OCI-LY7 (cell line): ENCODE results near the gene HADHB. TPM values are rescaled to one million over a fixed set of nuclear protein-coding genes. Genes with fewer than 3 reads are reported as not detected.
"Not testable (repeated sequence)": the region's sequence is repeated elsewhere in the genome, so short reads cannot be mapped to it uniquely, and the experiment has no call there.

ENCODE experiments used
- BruUV-seq: library from RNA; stranded (reverse); fragments of 400-500 nt; replicated peaks from 2 replicates; lab custom pipeline; 2021; lab: Mats Ljungman, UMichigan
- CTCF ChIA-PET: fragments of 300-600 bp; sonication (Branson Sonifier 250); formaldehyde crosslinking; loops from one replicate; lab custom pipeline; 2022; ENCODE audit warnings: antibody characterized with exemption; ENCODE audit not compliant: unreplicated experiment; lab: Charles Lee
- POLR2A ChIA-PET: fragments of 300-600 bp; sonication (Branson Sonifier 250); formaldehyde crosslinking; loops from one replicate; lab custom pipeline; 2022; ENCODE audit warnings: antibody characterized with exemption; lab: Charles Lee
- DNase-seq: peaks from one replicate; pipeline ENCODE4 v3.0.0-alpha.2; 2015; ENCODE audit warnings: low spot score
- H2AFZ ChIP-seq: fragments of 200-600 bp; sonication (generic), shearing (Covaris generic); 2 replicates; pipeline ENCODE4 v1.6.1; 2014; ENCODE audit warnings: mild to moderate bottlenecking, antibody characterized with exemption, low read length, moderate library complexity
- H3K27ac ChIP-seq: fragments of 200-600 bp; sonication (generic); 2 replicates; pipeline ENCODE4 v1.5.1; 2014; ENCODE audit warnings: mixed run types, low read depth, mild to moderate bottlenecking, moderate library complexity, low read length, inconsistent platforms; ENCODE audit not compliant: poor library complexity, severe bottlenecking
- H3K36me3 ChIP-seq: fragments of 200-600 bp; sonication (generic); 2 replicates; pipeline ENCODE4 v1.6.1; 2014; ENCODE audit warnings: mild to moderate bottlenecking, antibody characterized with exemption, low read length, moderate library complexity, mixed read lengths; ENCODE audit not compliant: insufficient read depth
- H3K4me1 ChIP-seq: fragments of 200-600 bp; sonication (generic); 2 replicates; pipeline ENCODE4 v1.5.1; 2014; ENCODE audit warnings: mild to moderate bottlenecking, low read length; ENCODE audit not compliant: insufficient read depth, poor library complexity, severe bottlenecking
- H3K4me2 ChIP-seq: fragments of 200-600 bp; sonication (generic); 2 replicates; pipeline ENCODE4 v1.6.1; 2014; ENCODE audit warnings: mild to moderate bottlenecking, low read length
- H3K4me3 ChIP-seq: fragments of 200-600 bp; sonication (generic); 2 replicates; pipeline ENCODE4 v1.5.1; 2014; ENCODE audit warnings: mild to moderate bottlenecking, low read depth, low read length; ENCODE audit not compliant: poor library complexity, severe bottlenecking
- H3K79me2 ChIP-seq: fragments of 200-600 bp; sonication (generic); 2 replicates; pipeline ENCODE4 v1.6.1; 2016; ENCODE audit warnings: low read depth, mild to moderate bottlenecking, low read length, moderate library complexity, mixed read lengths; ENCODE audit not compliant: insufficient read depth
- H3K9me2 ChIP-seq: fragments of 200-600 bp; sonication (generic); 2 replicates; pipeline ENCODE4 v1.6.1; 2016; ENCODE audit warnings: mild to moderate bottlenecking, low read length, mixed read lengths; ENCODE audit not compliant: insufficient read depth
- H3K9me3 ChIP-seq: fragments of 200-600 bp; sonication (generic); 2 replicates; pipeline ENCODE4 v1.6.1; 2014; ENCODE audit warnings: mild to moderate bottlenecking, mixed run types, low read length, mixed read lengths
- H4K20me1 ChIP-seq: fragments of 200-600 bp; sonication (generic); 2 replicates; pipeline ENCODE4 v1.6.1; 2014; ENCODE audit warnings: mild to moderate bottlenecking, antibody characterized with exemption, low read length, moderate library complexity, mixed read lengths; ENCODE audit not compliant: insufficient read depth
- EZH2phosphoT487 ChIP-seq: fragments of 200-600 bp; sonication (generic); IDR thresholded peaks from 2 replicates; pipeline ENCODE4 v1.6.1; 2018; ENCODE audit warnings: low read depth, borderline replicate concordance, mild to moderate bottlenecking, mixed run types, antibody characterized with exemption, low read length, moderate library complexity, mixed read lengths
- intact Hi-C: fragments of 100-400 bp; cut with micrococcal nuclease; formaldehyde crosslinking; loops from one replicate; pipeline ENCODE4 v1.10.0; 2022; ENCODE audit not compliant: unreplicated experiment
- total RNA-seq, 2 experiments: library from RNA; depleted of rRNA in 1 of 2; stranded (reverse); fragments of >200 nt in 1 of 2; shearing (Covaris generic) in 1 of 2; gene quantifications; 2 replicates each; pipeline ENCODE4 v1.2.3, GENCODE V29; 2014 to 2022
- TF ChIP-seq, protein P1 (sequence below): fragments of 200-600 bp; sonication (generic); conservative IDR thresholded peaks from 2 replicates; pipeline ENCODE4 v1.5.1; 2014; ENCODE audit warnings: mild to moderate bottlenecking, antibody characterized with exemption, low read length, moderate library complexity, mixed read lengths

Gene HADHB
- total RNA-seq, 2 experiments from 2014 or later: 35.5 to 55.7 TPM

DNA sequence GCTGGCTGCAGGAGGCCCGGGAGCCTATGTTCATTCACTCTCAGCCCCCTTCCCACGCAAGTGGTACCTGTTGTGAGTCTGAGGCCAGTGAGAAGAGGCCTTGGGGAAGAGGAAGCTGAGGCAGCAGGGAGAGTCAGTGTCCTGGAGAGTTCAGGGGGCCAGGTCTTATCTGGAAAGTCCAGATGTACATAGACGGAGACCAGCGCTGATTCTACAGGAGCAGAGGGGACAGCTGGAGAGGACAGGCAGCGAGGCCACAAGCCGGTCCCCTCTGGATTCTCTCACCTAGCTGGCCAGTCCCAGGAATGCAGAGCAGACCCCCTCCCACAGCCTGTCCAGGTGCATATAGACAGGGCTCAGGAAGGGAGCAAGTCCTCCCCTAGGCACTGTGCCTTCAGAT, 72.1 kb downstream of the HADHB start:
- no TSS peak for BruUV-seq
- no peak overlapping the region for H2AFZ ChIP-seq
- H3K79me2 ChIP-seq: no peaks in the 10 kb centered on the region
- ChIA-PET POLR2A (no interaction called here), CTCF (no interaction called here)
- TF ChIP-seq, protein P1, sequence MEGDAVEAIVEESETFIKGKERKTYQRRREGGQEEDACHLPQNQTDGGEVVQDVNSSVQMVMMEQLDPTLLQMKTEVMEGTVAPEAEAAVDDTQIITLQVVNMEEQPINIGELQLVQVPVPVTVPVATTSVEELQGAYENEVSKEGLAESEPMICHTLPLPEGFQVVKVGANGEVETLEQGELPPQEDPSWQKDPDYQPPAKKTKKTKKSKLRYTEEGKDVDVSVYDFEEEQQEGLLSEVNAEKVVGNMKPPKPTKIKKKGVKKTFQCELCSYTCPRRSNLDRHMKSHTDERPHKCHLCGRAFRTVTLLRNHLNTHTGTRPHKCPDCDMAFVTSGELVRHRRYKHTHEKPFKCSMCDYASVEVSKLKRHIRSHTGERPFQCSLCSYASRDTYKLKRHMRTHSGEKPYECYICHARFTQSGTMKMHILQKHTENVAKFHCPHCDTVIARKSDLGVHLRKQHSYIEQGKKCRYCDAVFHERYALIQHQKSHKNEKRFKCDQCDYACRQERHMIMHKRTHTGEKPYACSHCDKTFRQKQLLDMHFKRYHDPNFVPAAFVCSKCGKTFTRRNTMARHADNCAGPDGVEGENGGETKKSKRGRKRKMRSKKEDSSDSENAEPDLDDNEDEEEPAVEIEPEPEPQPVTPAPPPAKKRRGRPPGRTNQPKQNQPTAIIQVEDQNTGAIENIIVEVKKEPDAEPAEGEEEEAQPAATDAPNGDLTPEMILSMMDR: no peak
- no peak for TF ChIP-seq EZH2phosphoT487
- no peaks in the 10 kb centered on the region for H3K4me1 ChIP-seq
- H3K36me3 ChIP-seq: no peaks in the 10 kb centered on the region
- no peaks in the 10 kb centered on the region for H4K20me1 ChIP-seq
- no peaks in the 10 kb centered on the region for H3K9me3 ChIP-seq
- H3K4me2 ChIP-seq: no peak overlapping the region
- intact Hi-C loops: no loop called here
- H3K4me3 ChIP-seq: no peak overlapping the region
- H3K9me2 ChIP-seq: no peaks in the 10 kb centered on the region
- no peak overlapping the region for H3K27ac ChIP-seq
- no peak for DNase-seq

DNA sequence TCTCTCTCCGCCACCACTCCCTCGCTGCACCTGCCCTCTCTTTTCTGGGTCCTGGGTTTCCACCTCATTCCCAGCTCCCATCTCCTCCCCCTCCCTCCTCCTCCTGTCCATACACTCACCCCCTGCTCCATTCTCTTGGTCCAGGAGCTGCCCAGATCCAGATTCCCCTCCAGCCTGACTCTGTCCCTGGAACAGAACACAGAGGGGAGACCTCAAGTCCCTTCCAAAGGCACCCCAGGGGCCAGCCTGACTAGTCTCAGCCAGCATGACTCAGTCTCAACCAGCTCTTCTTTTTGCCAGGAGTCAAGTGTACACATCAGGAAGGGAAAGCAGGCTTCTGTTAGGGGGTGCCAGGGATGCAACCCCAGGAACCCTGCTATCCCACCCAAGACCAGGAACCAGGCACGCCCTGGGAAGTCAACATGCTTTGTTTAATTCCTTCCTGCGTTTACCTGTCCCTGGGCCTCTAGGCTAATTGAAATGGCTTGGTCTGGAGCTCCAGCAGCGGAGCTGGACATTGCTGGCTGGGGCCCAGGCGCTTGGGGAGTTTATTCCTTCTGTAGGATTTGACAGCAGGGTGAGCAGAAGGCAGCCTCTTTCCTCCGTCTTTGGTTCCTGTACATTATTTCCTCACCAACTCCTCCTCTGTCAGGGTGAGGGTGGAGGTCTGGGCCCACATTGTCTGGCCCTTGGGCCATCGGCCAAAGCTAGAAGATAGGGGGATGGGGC, 72.8 kb downstream of the HADHB start:
- no peaks in the 10 kb centered on the region for H3K9me2 ChIP-seq
- H3K4me1 ChIP-seq: no peaks in the 10 kb centered on the region
- H3K36me3 ChIP-seq: no peaks in the 10 kb centered on the region
- no peaks in the 10 kb centered on the region for H3K79me2 ChIP-seq
- no peak overlapping the region for H2AFZ ChIP-seq
- intact Hi-C loops: no loop called here
- no peaks in the 10 kb centered on the region for H3K9me3 ChIP-seq
- TF ChIP-seq, protein P1: no peak
- TF ChIP-seq EZH2phosphoT487: no peak
- POLR2A ChIA-PET: interaction anchor here (0.6 kb wide), 1 partner anchor 506 kb away, joined by 3 read pairs; no protein-coding TSS in a partner anchor
- no peaks in the 10 kb centered on the region for H4K20me1 ChIP-seq
- H3K27ac ChIP-seq: no peak overlapping the region
- H3K4me3 ChIP-seq: no peak overlapping the region
- CTCF ChIA-PET: no interaction called here
- BruUV-seq: no TSS peak
- H3K4me2 ChIP-seq: no peak overlapping the region
- no peak for DNase-seq

DNA sequence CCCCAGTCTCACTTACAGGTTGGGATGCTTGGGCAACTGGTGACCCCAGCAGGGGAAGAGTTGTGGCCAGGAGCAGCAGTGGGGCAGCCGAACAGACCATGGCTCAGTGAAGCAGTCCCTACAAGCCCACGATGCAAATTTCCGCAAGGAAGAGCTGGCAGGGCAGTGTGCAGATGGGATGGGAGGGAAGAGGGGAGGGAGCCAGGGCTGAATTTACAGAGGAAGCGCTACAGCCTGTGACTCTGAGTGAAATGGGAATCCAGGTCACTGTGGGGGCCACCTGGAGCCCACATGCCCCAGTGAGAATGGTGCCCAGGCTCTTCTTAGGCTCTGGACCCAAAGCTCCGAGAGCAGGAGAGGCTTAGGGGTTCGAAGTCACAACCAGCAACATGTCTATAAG, 74.2 kb downstream of the HADHB start:
- Histone ChIP-seq H3K4me2 (no peak overlapping the region), H3K4me3 (no peak overlapping the region), H3K36me3 (no peaks in the 10 kb centered on the region), H3K79me2 (no peaks in the 10 kb centered on the region), H3K27ac (no peak overlapping the region), H2AFZ (no peak overlapping the region), H3K4me1 (no peaks in the 10 kb centered on the region), H3K9me3 (no peaks in the 10 kb centered on the region), H3K9me2 (no peaks in the 10 kb centered on the region), H4K20me1 (no peaks in the 10 kb centered on the region)
- TF ChIP-seq, protein P1: no peak
- intact Hi-C loops: no loop called here
- POLR2A ChIA-PET: no interaction called here
- no peak for DNase-seq
- CTCF ChIA-PET: no interaction called here
- no TSS peak for BruUV-seq

DNA sequence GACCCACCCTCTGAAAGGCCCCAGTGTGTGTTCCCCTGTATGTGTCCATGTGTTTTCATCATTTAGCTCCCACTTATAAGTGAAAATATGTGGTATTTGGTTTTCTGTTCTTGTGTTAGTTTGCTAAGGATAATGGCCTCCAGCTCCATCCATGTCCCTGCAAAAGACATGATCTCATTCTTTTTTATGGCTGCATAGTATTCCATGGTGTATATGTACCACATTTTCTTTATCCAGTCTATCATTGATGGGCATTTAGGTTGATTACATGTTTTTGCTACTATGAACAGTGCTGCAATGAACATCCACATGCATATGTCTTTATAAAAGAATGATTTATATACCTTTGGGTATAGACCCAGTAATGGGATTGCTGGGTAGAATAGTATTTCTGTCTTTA, 79.7 kb downstream of the HADHB start:
- H2AFZ ChIP-seq, BruUV-seq: not testable (repeated sequence)

More for the DNA sequence above, 79.7 kb downstream of the HADHB start:
- CTCF ChIA-PET, H3K4me2 ChIP-seq, H3K79me2 ChIP-seq, POLR2A ChIA-PET, H3K4me3 ChIP-seq, H3K36me3 ChIP-seq, H4K20me1 ChIP-seq, H3K9me2 ChIP-seq, H3K27ac ChIP-seq, H3K9me3 ChIP-seq, DNase-seq: not testable (repeated sequence)
- H3K4me1 ChIP-seq: peaks cover 24% of the 10 kb centered on the region
- intact Hi-C loops: loop anchor here (10.0 kb wide), 1 partner anchor 140 kb away; no protein-coding TSS in a partner anchor
